CD4-positive, CD25-positive, alpha-beta regulatory T cell (primary cell): Measurements from ENCODE around the gene CAVIN2. TPM values are rescaled to one million over a fixed set of nuclear protein-coding genes. Genes with fewer than 3 reads are reported as not detected.

Experiments
- ATAC-seq, 2 donors: fragments of 150-1000 bp; cut with Tn5 transposase; one replicate each; pipeline ENCODE4 v1.10.0; 2021; ENCODE audit warnings: low read depth in 2 of 2, moderate number of reproducible peaks in 2 of 2, moderate library complexity in 1 of 2
- DNase-seq, 3 donors: peaks; one replicate each; pipeline versions ENCODE4 v3.0.0 to v3.0.0-alpha.2; 2012 to 2022; ENCODE audit warnings: mixed read lengths in 1 of 3
- H3K27ac ChIP-seq: one replicate; pipeline ENCODE4 v1.7.0; 2013; ENCODE audit warnings: mild to moderate bottlenecking, low read length; ENCODE audit not compliant: insufficient read depth, poor library complexity, severe bottlenecking
- H3K27me3 ChIP-seq: one replicate; pipeline ENCODE4 v1.7.0; 2013; ENCODE audit warnings: low read length; ENCODE audit not compliant: control insufficient read depth, insufficient read depth
- H3K36me3 ChIP-seq: one replicate; pipeline ENCODE4 v1.7.0; 2013; ENCODE audit warnings: mild to moderate bottlenecking, low read length, moderate library complexity; ENCODE audit not compliant: control insufficient read depth, insufficient read depth
- H3K4me1 ChIP-seq: 2 replicates; pipeline ENCODE4 v1.7.0; 2013; ENCODE audit warnings: mild to moderate bottlenecking, low read length; ENCODE audit not compliant: insufficient read depth, control insufficient read depth, poor library complexity, severe bottlenecking
- H3K4me3 ChIP-seq: one replicate; pipeline ENCODE4 v1.7.0; 2013; ENCODE audit warnings: low read depth, mild to moderate bottlenecking, low read length, moderate library complexity
- H3K9me3 ChIP-seq, 2 experiments: 1 replicate in 1 of 2; 2 replicates in 1 of 2; pipeline ENCODE4 v1.7.0; 2013; ENCODE audit warnings: low read length in 2 of 2, mild to moderate bottlenecking in 1 of 2, moderate library complexity in 1 of 2; ENCODE audit not compliant: control insufficient read depth in 2 of 2
- H3K27ac Mint-ChIP-seq, 3 donors: one replicate each; pipeline ENCODE4 v1.8.0; 2020 to 2022; ENCODE audit warnings: mild to moderate bottlenecking in 3 of 3, mixed read lengths in 3 of 3, moderate library complexity in 2 of 3
- H3K27me3 Mint-ChIP-seq: one replicate; pipeline ENCODE4 v1.8.0; 2022; ENCODE audit warnings: mild to moderate bottlenecking, mixed read lengths
- H3K36me3 Mint-ChIP-seq: one replicate; pipeline ENCODE4 v1.8.0; 2020; ENCODE audit warnings: mixed read lengths
- H3K4me1 Mint-ChIP-seq, 4 donors: one replicate each; pipeline ENCODE4 v1.8.0; 2020 to 2022; ENCODE audit warnings: mixed read lengths in 4 of 4, mild to moderate bottlenecking in 1 of 4
- H3K4me3 Mint-ChIP-seq, 4 donors: one replicate each; pipeline ENCODE4 v1.8.0; 2020 to 2022; ENCODE audit warnings: mild to moderate bottlenecking in 4 of 4, mixed read lengths in 4 of 4, moderate library complexity in 3 of 4
- H3K9me3 Mint-ChIP-seq, 7 donors: one replicate each; pipeline ENCODE4 v1.8.0; 2020 to 2022; ENCODE audit warnings: mixed read lengths in 7 of 7, mild to moderate bottlenecking in 3 of 7, moderate library complexity in 2 of 7
- polyA plus RNA-seq, 4 donors: library from polyadenylated mRNA; unstranded; fragments of 300-500 nt; fragmentation: Illumina TruSeq; gene quantifications; one replicate each; pipeline ENCODE4 v1.2.3, GENCODE V29; 2021
- total RNA-seq: library from RNA; stranded (reverse); gene quantifications from one replicate; pipeline ENCODE4 v1.2.3, GENCODE V29; 2022

Gene CAVIN2
- 16.5 TPM for total RNA-seq
- not detected for polyA plus RNA-seq

GRCh38 chr2:191846515-191847476, at the start of gene CAVIN2:
Gene CAVIN2, minus strand, starts transcription at chr2:191847088. Its CDS starts 163 bp downstream, at chr2:191846925.
- H3K4me3 Mint-ChIP-seq: peak within 1 kb of the TSS in 1 of 4 donors; percentile 15
- Histone ChIP-seq H3K9me3 (no peaks in the 10 kb centered on the region), H3K36me3 (no peaks in the 10 kb centered on the region), H3K27ac (no peak within 1 kb of the TSS), H3K4me1 (no peaks in the 10 kb centered on the region), H3K27me3 (peaks cover 12% of the 10 kb centered on the region), H3K4me3 (no peak within 1 kb of the TSS)
- peaks cover 0 to 3% (median 0%) of the 10 kb centered on the region in 7 donors for H3K9me3 Mint-ChIP-seq
- H3K36me3 Mint-ChIP-seq: no peaks in the 10 kb centered on the region
- H3K27me3 Mint-ChIP-seq: peaks cover 42% of the 10 kb centered on the region
- H3K27ac Mint-ChIP-seq: no peak within 1 kb of the TSS
- peaks cover 0 to 4% (median 2%) of the 10 kb centered on the region in 4 donors for H3K4me1 Mint-ChIP-seq
- no peak for DNase-seq
- peak in 1 of 2 donors; percentile 19 for ATAC-seq

- no peak overlapping the region for H3K27ac Mint-ChIP-seq
These were observed 48.9 kb upstream of the CAVIN2 start for GRCh38 chr2:191895743-191896142.

GRCh38 chr2:191895195-191895594, 48.3 kb upstream of the CAVIN2 start:
- H3K27me3 ChIP-seq: no peaks in the 10 kb centered on the region
- peaks cover 10% of the 10 kb centered on the region for H3K27me3 Mint-ChIP-seq
- no peaks in the 10 kb centered on the region for H3K4me1 Mint-ChIP-seq
- no peak overlapping the region for H3K4me3 Mint-ChIP-seq
- H3K27ac ChIP-seq: no peak overlapping the region
- no peaks in the 10 kb centered on the region for H3K9me3 ChIP-seq
- no peak for DNase-seq
- H3K36me3 Mint-ChIP-seq: no peaks in the 10 kb centered on the region
- H3K27ac Mint-ChIP-seq: no peak overlapping the region
- no peak overlapping the region for H3K4me3 ChIP-seq
- no peak for ATAC-seq
- no peaks in the 10 kb centered on the region for H3K36me3 ChIP-seq
- no peaks in the 10 kb centered on the region for H3K4me1 ChIP-seq
- H3K9me3 Mint-ChIP-seq: peaks cover 0 to 5% (median 0%) of the 10 kb centered on the region in 7 donors

More at GRCh38 chr2:191895743-191896142, 48.9 kb upstream of the CAVIN2 start:
- Mint-ChIP-seq H3K27me3 (peaks cover 15% of the 10 kb centered on the region), H3K4me1 (no peaks in the 10 kb centered on the region), H3K36me3 (no peaks in the 10 kb centered on the region), H3K4me3 (no peak overlapping the region), H3K9me3 (peaks cover 0 to 5% (median 0%) of the 10 kb centered on the region in 7 donors)
- no peak for ATAC-seq
- Histone ChIP-seq H3K9me3 (no peaks in the 10 kb centered on the region), H3K4me3 (no peak overlapping the region), H3K36me3 (no peaks in the 10 kb centered on the region), H3K27ac (no peak overlapping the region), H3K4me1 (no peaks in the 10 kb centered on the region), H3K27me3 (no peaks in the 10 kb centered on the region)
- no peak for DNase-seq

GRCh38 chr2:191894681-191895147, 47.8 kb upstream of the CAVIN2 start:
- DNase-seq: no peak
- peaks cover 0 to 5% (median 0%) of the 10 kb centered on the region in 7 donors for H3K9me3 Mint-ChIP-seq
- Histone ChIP-seq H3K27me3 (no peaks in the 10 kb centered on the region), H3K36me3 (no peaks in the 10 kb centered on the region), H3K27ac (no peak overlapping the region), H3K9me3 (no peaks in the 10 kb centered on the region), H3K4me1 (no peaks in the 10 kb centered on the region), H3K4me3 (no peak overlapping the region)
- ATAC-seq: no peak
- no peak overlapping the region for H3K4me3 Mint-ChIP-seq
- no peak overlapping the region for H3K27ac Mint-ChIP-seq
- peaks cover 8% of the 10 kb centered on the region for H3K27me3 Mint-ChIP-seq
- no peaks in the 10 kb centered on the region for H3K36me3 Mint-ChIP-seq
- H3K4me1 Mint-ChIP-seq: no peaks in the 10 kb centered on the region

GRCh38 chr2:191892391-191892790, 45.5 kb upstream of the CAVIN2 start:
- no peak overlapping the region for H3K27ac Mint-ChIP-seq
- no peak overlapping the region for H3K4me3 Mint-ChIP-seq
- H3K27me3 Mint-ChIP-seq: peaks cover 8% of the 10 kb centered on the region
- Histone ChIP-seq H3K36me3 (no peaks in the 10 kb centered on the region), H3K4me3 (no peak overlapping the region), H3K9me3 (no peaks in the 10 kb centered on the region), H3K4me1 (no peaks in the 10 kb centered on the region), H3K27me3 (no peaks in the 10 kb centered on the region), H3K27ac (no peak overlapping the region)
- no peaks in the 10 kb centered on the region for H3K4me1 Mint-ChIP-seq
- no peak for DNase-seq
- peaks cover 0 to 5% (median 0%) of the 10 kb centered on the region in 7 donors for H3K9me3 Mint-ChIP-seq
- H3K36me3 Mint-ChIP-seq: no peaks in the 10 kb centered on the region
- ATAC-seq: no peak

- Histone ChIP-seq H3K27me3 (no peaks in the 10 kb centered on the region), H3K4me3 (no peak overlapping the region), H3K9me3 (no peaks in the 10 kb centered on the region), H3K4me1 (no peaks in the 10 kb centered on the region), H3K36me3 (no peaks in the 10 kb centered on the region), H3K27ac (no peak overlapping the region)
- no peak for ATAC-seq
- H3K36me3 Mint-ChIP-seq: no peaks in the 10 kb centered on the region
- H3K4me3 Mint-ChIP-seq: no peak overlapping the region
- DNase-seq: no peak
- peaks cover 8% of the 10 kb centered on the region for H3K27me3 Mint-ChIP-seq
- H3K4me1 Mint-ChIP-seq: no peaks in the 10 kb centered on the region
- H3K9me3 Mint-ChIP-seq: peaks cover 0 to 5% (median 0%) of the 10 kb centered on the region in 7 donors
- H3K27ac Mint-ChIP-seq: no peak overlapping the region
These were observed 44.8 kb upstream of the CAVIN2 start for GRCh38 chr2:191891656-191892055.

- H3K27me3 ChIP-seq: no peaks in the 10 kb centered on the region
- H3K27ac Mint-ChIP-seq: no peak overlapping the region
- H3K27me3 Mint-ChIP-seq: peaks cover 8% of the 10 kb centered on the region
- H3K9me3 Mint-ChIP-seq: peaks cover 0 to under 1% (median 0%) of the 10 kb centered on the region in 7 donors
- no peaks in the 10 kb centered on the region for H3K4me1 ChIP-seq
- H3K4me1 Mint-ChIP-seq: no peaks in the 10 kb centered on the region
- H3K9me3 ChIP-seq: no peaks in the 10 kb centered on the region
- DNase-seq (no peak), ATAC-seq (no peak)
- no peaks in the 10 kb centered on the region for H3K36me3 ChIP-seq
- no peaks in the 10 kb centered on the region for H3K36me3 Mint-ChIP-seq
- no peak overlapping the region for H3K4me3 ChIP-seq
- H3K27ac ChIP-seq: no peak overlapping the region
- no peak overlapping the region for H3K4me3 Mint-ChIP-seq
These were observed 43.0 kb upstream of the CAVIN2 start for GRCh38 chr2:191889931-191890330.
